ENCODE results near the gene ISG15.
"Not testable (repeated sequence)": the region's sequence is repeated elsewhere in the genome, so short reads cannot be mapped to it uniquely, and the experiment has no call there.

ISG15 gene

GRCh38 chr1:982765-983436 lies 30.4 kb upstream of the ISG15 start:
- H3K36me3 ChIP-seq (ENCODE audit: control insufficient read depth in 2 of 2, insufficient read depth in 2 of 2, low read length in 2 of 2): no peaks in the 10 kb centered on the region
- H3K9me3 ChIP-seq (ENCODE audit: control insufficient read depth in 2 of 2, low read length in 2 of 2): no peaks in the 10 kb centered on the region
- no peak overlapping the region for H3K27ac ChIP-seq (ENCODE audit: low read depth in 2 of 2, low read length in 2 of 2)
- H3K4me1 ChIP-seq (ENCODE audit: control insufficient read depth in 2 of 2, insufficient read depth in 2 of 2, low read length in 2 of 2): no peaks in the 10 kb centered on the region
- H3K9ac ChIP-seq (ENCODE audit: low read depth in 1 of 2, low read length in 2 of 2): no peak overlapping the region
- peaks cover 17 to 27% of the 10 kb centered on the region in 2 donors for H3K27me3 ChIP-seq (ENCODE audit: control insufficient read depth in 2 of 2, insufficient read depth in 2 of 2, low read length in 2 of 2)
- no peak overlapping the region for H3K4me3 ChIP-seq (ENCODE audit: low read length in 2 of 2)

- no peak overlapping the region for H3K27ac ChIP-seq (ENCODE audit: low read depth in 2 of 2, low read length in 2 of 2)
- H3K27me3 ChIP-seq (ENCODE audit: control insufficient read depth in 2 of 2, insufficient read depth in 2 of 2, low read length in 2 of 2): peaks cover 17 to 27% of the 10 kb centered on the region in 2 donors
- H3K9ac ChIP-seq (ENCODE audit: low read depth in 1 of 2, low read length in 2 of 2): no peak overlapping the region
- no peaks in the 10 kb centered on the region for H3K36me3 ChIP-seq (ENCODE audit: control insufficient read depth in 2 of 2, insufficient read depth in 2 of 2, low read length in 2 of 2)
- H3K9me3 ChIP-seq (ENCODE audit: control insufficient read depth in 2 of 2, low read length in 2 of 2): no peaks in the 10 kb centered on the region
- no peaks in the 10 kb centered on the region for H3K4me1 ChIP-seq (ENCODE audit: control insufficient read depth in 2 of 2, insufficient read depth in 2 of 2, low read length in 2 of 2)
- no peak overlapping the region for H3K4me3 ChIP-seq (ENCODE audit: low read length in 2 of 2)
Measured at GRCh38 chr1:983798-984475, 29.4 kb upstream of the ISG15 start.

- Histone ChIP-seq H3K9ac (ENCODE audit: low read depth in 1 of 2, low read length in 2 of 2) (no peak overlapping the region), H3K27ac (ENCODE audit: low read depth in 2 of 2, low read length in 2 of 2) (no peak overlapping the region), H3K9me3 (ENCODE audit: control insufficient read depth in 2 of 2, low read length in 2 of 2) (no peaks in the 10 kb centered on the region), H3K4me1 (ENCODE audit: control insufficient read depth in 2 of 2, insufficient read depth in 2 of 2, low read length in 2 of 2) (no peaks in the 10 kb centered on the region), H3K36me3 (ENCODE audit: control insufficient read depth in 2 of 2, insufficient read depth in 2 of 2, low read length in 2 of 2) (no peaks in the 10 kb centered on the region), H3K4me3 (ENCODE audit: low read length in 2 of 2) (no peak overlapping the region), H3K27me3 (ENCODE audit: control insufficient read depth in 2 of 2, insufficient read depth in 2 of 2, low read length in 2 of 2) (peaks cover 17 to 27% of the 10 kb centered on the region in 2 donors)
Measured at GRCh38 chr1:984476-984814, 28.9 kb upstream of the ISG15 start.

- peaks cover 17 to 21% of the 10 kb centered on the region in 2 donors for H3K27me3 ChIP-seq (ENCODE audit: control insufficient read depth in 2 of 2, insufficient read depth in 2 of 2, low read length in 2 of 2)
- H3K9ac ChIP-seq (ENCODE audit: low read depth in 1 of 2, low read length in 2 of 2): no peak overlapping the region
- H3K36me3 ChIP-seq (ENCODE audit: control insufficient read depth in 2 of 2, insufficient read depth in 2 of 2, low read length in 2 of 2): no peaks in the 10 kb centered on the region
Measured at GRCh38 chr1:985126-985525, 28.2 kb upstream of the ISG15 start.

GRCh38 chr1:988061-988460 lies 25.2 kb upstream of the ISG15 start:
- H3K27ac ChIP-seq (ENCODE audit: low read depth in 2 of 2, low read length in 2 of 2); H3K4me1 ChIP-seq (ENCODE audit: control insufficient read depth in 2 of 2, insufficient read depth in 2 of 2, low read length in 2 of 2); H3K4me3 ChIP-seq (ENCODE audit: low read length in 2 of 2); H3K9ac ChIP-seq (ENCODE audit: low read depth in 1 of 2, low read length in 2 of 2); H3K9me3 ChIP-seq (ENCODE audit: control insufficient read depth in 2 of 2, low read length in 2 of 2); H3K36me3 ChIP-seq (ENCODE audit: control insufficient read depth in 2 of 2, insufficient read depth in 2 of 2, low read length in 2 of 2); H3K27me3 ChIP-seq (ENCODE audit: control insufficient read depth in 2 of 2, insufficient read depth in 2 of 2, low read length in 2 of 2): not testable (repeated sequence)

More at GRCh38 chr1:985126-985525, 28.2 kb upstream of the ISG15 start:
- H3K9me3 ChIP-seq (ENCODE audit: control insufficient read depth in 2 of 2, low read length in 2 of 2): no peaks in the 10 kb centered on the region
- no peak overlapping the region for H3K27ac ChIP-seq (ENCODE audit: low read depth in 2 of 2, low read length in 2 of 2)
- H3K4me1 ChIP-seq (ENCODE audit: control insufficient read depth in 2 of 2, insufficient read depth in 2 of 2, low read length in 2 of 2): no peaks in the 10 kb centered on the region
- H3K4me3 ChIP-seq (ENCODE audit: low read length in 2 of 2): no peak overlapping the region

- H3K9ac ChIP-seq (ENCODE audit: low read depth in 1 of 2, low read length in 2 of 2); H3K27me3 ChIP-seq (ENCODE audit: control insufficient read depth in 2 of 2, insufficient read depth in 2 of 2, low read length in 2 of 2); H3K36me3 ChIP-seq (ENCODE audit: control insufficient read depth in 2 of 2, insufficient read depth in 2 of 2, low read length in 2 of 2); H3K27ac ChIP-seq (ENCODE audit: low read depth in 2 of 2, low read length in 2 of 2); H3K4me1 ChIP-seq (ENCODE audit: control insufficient read depth in 2 of 2, insufficient read depth in 2 of 2, low read length in 2 of 2); H3K4me3 ChIP-seq (ENCODE audit: low read length in 2 of 2); H3K9me3 ChIP-seq (ENCODE audit: control insufficient read depth in 2 of 2, low read length in 2 of 2): not testable (repeated sequence)
Measured at GRCh38 chr1:991275-991674, 22.0 kb upstream of the ISG15 start.

- Histone ChIP-seq H3K27ac (ENCODE audit: low read depth in 2 of 2, low read length in 2 of 2) (no peak overlapping the region), H3K36me3 (ENCODE audit: control insufficient read depth in 2 of 2, insufficient read depth in 2 of 2, low read length in 2 of 2) (no peaks in the 10 kb centered on the region), H3K4me3 (ENCODE audit: low read length in 2 of 2) (no peak overlapping the region), H3K9ac (ENCODE audit: low read depth in 1 of 2, low read length in 2 of 2) (no peak overlapping the region), H3K9me3 (ENCODE audit: control insufficient read depth in 2 of 2, low read length in 2 of 2) (peaks cover 0 to 4% of the 10 kb centered on the region in 2 donors), H3K4me1 (ENCODE audit: control insufficient read depth in 2 of 2, insufficient read depth in 2 of 2, low read length in 2 of 2) (no peaks in the 10 kb centered on the region), H3K27me3 (ENCODE audit: control insufficient read depth in 2 of 2, insufficient read depth in 2 of 2, low read length in 2 of 2) (peaks cover 0 to 4% of the 10 kb centered on the region in 2 donors)
Measured at GRCh38 chr1:991895-992294, 21.4 kb upstream of the ISG15 start.

- H3K27me3 ChIP-seq (ENCODE audit: control insufficient read depth in 2 of 2, insufficient read depth in 2 of 2, low read length in 2 of 2): peaks cover 0 to 7% of the 10 kb centered on the region in 2 donors
- H3K4me1 ChIP-seq (ENCODE audit: control insufficient read depth in 2 of 2, insufficient read depth in 2 of 2, low read length in 2 of 2): no peaks in the 10 kb centered on the region
- no peak overlapping the region for H3K9ac ChIP-seq (ENCODE audit: low read depth in 1 of 2, low read length in 2 of 2)
- no peak overlapping the region for H3K4me3 ChIP-seq (ENCODE audit: low read length in 2 of 2)
- peaks cover 0 to 4% of the 10 kb centered on the region in 2 donors for H3K9me3 ChIP-seq (ENCODE audit: control insufficient read depth in 2 of 2, low read length in 2 of 2)
- no peaks in the 10 kb centered on the region for H3K36me3 ChIP-seq (ENCODE audit: control insufficient read depth in 2 of 2, insufficient read depth in 2 of 2, low read length in 2 of 2)
- no peak overlapping the region for H3K27ac ChIP-seq (ENCODE audit: low read depth in 2 of 2, low read length in 2 of 2)
Measured at GRCh38 chr1:992362-992761, 20.9 kb upstream of the ISG15 start.

- H3K9ac ChIP-seq (ENCODE audit: low read depth in 1 of 2, low read length in 2 of 2): no peak overlapping the region
Measured at GRCh38 chr1:993379-993995, 19.8 kb upstream of the ISG15 start.

GRCh38 chr1:994546-994945 lies 18.8 kb upstream of the ISG15 start:
- not testable (repeated sequence) for H3K4me3 ChIP-seq (ENCODE audit: low read length in 2 of 2)

More at GRCh38 chr1:993379-993995, 19.8 kb upstream of the ISG15 start:
- H3K27me3 ChIP-seq (ENCODE audit: control insufficient read depth in 2 of 2, insufficient read depth in 2 of 2, low read length in 2 of 2): peaks cover 5 to 9% of the 10 kb centered on the region in 2 donors
- H3K36me3 ChIP-seq (ENCODE audit: control insufficient read depth in 2 of 2, insufficient read depth in 2 of 2, low read length in 2 of 2): no peaks in the 10 kb centered on the region
- peaks cover 0 to 4% of the 10 kb centered on the region in 2 donors for H3K9me3 ChIP-seq (ENCODE audit: control insufficient read depth in 2 of 2, low read length in 2 of 2)
- no peak overlapping the region for H3K4me3 ChIP-seq (ENCODE audit: low read length in 2 of 2)
- no peak overlapping the region for H3K27ac ChIP-seq (ENCODE audit: low read depth in 2 of 2, low read length in 2 of 2)
- H3K4me1 ChIP-seq (ENCODE audit: control insufficient read depth in 2 of 2, insufficient read depth in 2 of 2, low read length in 2 of 2): no peaks in the 10 kb centered on the region

More at GRCh38 chr1:994546-994945, 18.8 kb upstream of the ISG15 start:
- not testable (repeated sequence) for H3K4me1 ChIP-seq (ENCODE audit: control insufficient read depth in 2 of 2, insufficient read depth in 2 of 2, low read length in 2 of 2); H3K36me3 ChIP-seq (ENCODE audit: control insufficient read depth in 2 of 2, insufficient read depth in 2 of 2, low read length in 2 of 2); H3K27ac ChIP-seq (ENCODE audit: low read depth in 2 of 2, low read length in 2 of 2); H3K9ac ChIP-seq (ENCODE audit: low read depth in 1 of 2, low read length in 2 of 2); H3K9me3 ChIP-seq (ENCODE audit: control insufficient read depth in 2 of 2, low read length in 2 of 2); H3K27me3 ChIP-seq (ENCODE audit: control insufficient read depth in 2 of 2, insufficient read depth in 2 of 2, low read length in 2 of 2)

Data from mucosa of rectum (tissue), 2 donors.